Adipocyte (in vitro differentiated cells): ENCODE data around the gene MGAT4A.
A peak's percentile ranks its signal among the peaks of the same experiment; 100 is the strongest.
"Not testable (repeated sequence)": the region's sequence is repeated elsewhere in the genome, so short reads cannot be mapped to it uniquely, and the experiment has no call there.

Experiments used
- DNase-seq: peaks from one replicate; pipeline ENCODE4 v3.0.0-alpha.2; 2015; ENCODE audit warnings: low read depth
- H3K27me3 ChIP-seq: replicated peaks from 2 replicates; pipeline ENCODE4 v1.7.0; 2013; ENCODE audit warnings: mild to moderate bottlenecking, low read length, moderate library complexity; ENCODE audit not compliant: control insufficient read depth, insufficient read depth
- H3K36me3 ChIP-seq: 2 replicates; pipeline ENCODE4 v1.7.0; 2013; ENCODE audit warnings: low read length, mild to moderate bottlenecking, moderate library complexity; ENCODE audit not compliant: control insufficient read depth, insufficient read depth, severe bottlenecking
- H3K4me1 ChIP-seq: 2 replicates; pipeline ENCODE4 v1.7.0; 2013; ENCODE audit warnings: mild to moderate bottlenecking, low read length, moderate library complexity; ENCODE audit not compliant: control insufficient read depth, insufficient read depth
- H3K4me3 ChIP-seq: 2 replicates; pipeline ENCODE4 v1.7.0; 2013; ENCODE audit warnings: mild to moderate bottlenecking, low read length, moderate library complexity
- H3K9ac ChIP-seq: 2 replicates; pipeline ENCODE4 v1.7.0; 2013; ENCODE audit warnings: mild to moderate bottlenecking, low read length, moderate library complexity
- H3K9me3 ChIP-seq: 2 replicates; pipeline ENCODE4 v1.7.0; 2013; ENCODE audit warnings: mild to moderate bottlenecking, low read length, moderate library complexity; ENCODE audit not compliant: control insufficient read depth

Gene MGAT4A

GRCh38 chr2:98759338-98759737 is 28.4 kb upstream of the MGAT4A start:
- Histone ChIP-seq H3K4me3 (no peak overlapping the region), H3K9me3 (no peaks in the 10 kb centered on the region), H3K4me1 (peaks cover 15% of the 10 kb centered on the region), H3K9ac (no peak overlapping the region), H3K36me3 (no peaks in the 10 kb centered on the region), H3K27me3 (peaks cover 27% of the 10 kb centered on the region)
- no peak for DNase-seq

GRCh38 chr2:98757904-98758421 is 27.0 kb upstream of the MGAT4A start:
- H3K4me1 ChIP-seq = peaks cover 8% of the 10 kb centered on the region
- H3K4me3 ChIP-seq = no peak overlapping the region
- DNase-seq = peak; percentile 48
- H3K36me3 ChIP-seq = no peaks in the 10 kb centered on the region
- H3K9me3 ChIP-seq = no peaks in the 10 kb centered on the region
- H3K9ac ChIP-seq = no peak overlapping the region
- H3K27me3 ChIP-seq = peaks cover 40% of the 10 kb centered on the region

GRCh38 chr2:98753801-98754200 is 22.9 kb upstream of the MGAT4A start:
- Histone ChIP-seq H3K36me3 (no peaks in the 10 kb centered on the region), H3K27me3 (peaks cover 52% of the 10 kb centered on the region)

GRCh38 chr2:98752711-98753110 is 21.8 kb upstream of the MGAT4A start:
- H3K9me3 ChIP-seq, H3K9ac ChIP-seq, H3K36me3 ChIP-seq, H3K4me1 ChIP-seq, DNase-seq, H3K4me3 ChIP-seq: not testable (repeated sequence)
- peaks cover 52% of the 10 kb centered on the region for H3K27me3 ChIP-seq

More at GRCh38 chr2:98753801-98754200, 22.9 kb upstream of the MGAT4A start:
- no peak for DNase-seq
- Histone ChIP-seq H3K4me3 (no peak overlapping the region), H3K9ac (no peak overlapping the region), H3K9me3 (no peaks in the 10 kb centered on the region), H3K4me1 (peaks cover 8% of the 10 kb centered on the region)

GRCh38 chr2:98751748-98752147 is 20.8 kb upstream of the MGAT4A start:
- H3K4me1 ChIP-seq = no peaks in the 10 kb centered on the region
- H3K4me3 ChIP-seq = no peak overlapping the region
- no peaks in the 10 kb centered on the region for H3K9me3 ChIP-seq
- peaks cover 52% of the 10 kb centered on the region for H3K27me3 ChIP-seq
- H3K36me3 ChIP-seq = no peaks in the 10 kb centered on the region
- DNase-seq = no peak
- H3K9ac ChIP-seq = no peak overlapping the region

- no peaks in the 10 kb centered on the region for H3K36me3 ChIP-seq
- H3K9ac ChIP-seq = no peak overlapping the region
- no peaks in the 10 kb centered on the region for H3K4me1 ChIP-seq
- peaks cover 50% of the 10 kb centered on the region for H3K27me3 ChIP-seq
- H3K4me3 ChIP-seq = no peak overlapping the region
- no peak for DNase-seq
- H3K9me3 ChIP-seq = no peaks in the 10 kb centered on the region
These were observed 19.8 kb upstream of the MGAT4A start for GRCh38 chr2:98750593-98751282.

- H3K27me3 ChIP-seq = peaks cover 37% of the 10 kb centered on the region
- H3K36me3 ChIP-seq = no peaks in the 10 kb centered on the region
- H3K9ac ChIP-seq = no peak overlapping the region
- no peak overlapping the region for H3K4me3 ChIP-seq
- no peak for DNase-seq
- no peaks in the 10 kb centered on the region for H3K9me3 ChIP-seq
- H3K4me1 ChIP-seq = no peaks in the 10 kb centered on the region
These were observed 18.1 kb upstream of the MGAT4A start for GRCh38 chr2:98749066-98749450.

GRCh38 chr2:98748292-98749065 is 17.5 kb upstream of the MGAT4A start:
- no peaks in the 10 kb centered on the region for H3K4me1 ChIP-seq
- H3K4me3 ChIP-seq = no peak overlapping the region
- no peaks in the 10 kb centered on the region for H3K9me3 ChIP-seq
- DNase-seq = no peak
- H3K9ac ChIP-seq = no peak overlapping the region
- peaks cover 31% of the 10 kb centered on the region for H3K27me3 ChIP-seq
- H3K36me3 ChIP-seq = no peaks in the 10 kb centered on the region

- Histone ChIP-seq H3K4me3 (no peak overlapping the region), H3K27me3 (peaks cover 27% of the 10 kb centered on the region), H3K9ac (no peak overlapping the region), H3K4me1 (no peaks in the 10 kb centered on the region), H3K9me3 (no peaks in the 10 kb centered on the region), H3K36me3 (no peaks in the 10 kb centered on the region)
- DNase-seq = no peak
These were observed 17.0 kb upstream of the MGAT4A start for GRCh38 chr2:98747888-98748287.

GRCh38 chr2:98746426-98746825 is 15.5 kb upstream of the MGAT4A start:
- DNase-seq = no peak
- H3K9ac ChIP-seq = no peak overlapping the region
- no peaks in the 10 kb centered on the region for H3K9me3 ChIP-seq
- no peaks in the 10 kb centered on the region for H3K36me3 ChIP-seq
- peaks cover 23% of the 10 kb centered on the region for H3K27me3 ChIP-seq
- no peaks in the 10 kb centered on the region for H3K4me1 ChIP-seq
- H3K4me3 ChIP-seq = no peak overlapping the region

- Histone ChIP-seq H3K9me3 (no peaks in the 10 kb centered on the region), H3K9ac (no peak overlapping the region), H3K4me3 (no peak overlapping the region), H3K36me3 (no peaks in the 10 kb centered on the region), H3K4me1 (no peaks in the 10 kb centered on the region), H3K27me3 (peaks cover 25% of the 10 kb centered on the region)
- no peak for DNase-seq
These were observed 13.7 kb upstream of the MGAT4A start for GRCh38 chr2:98744595-98744994.
